NCI-H510A treated with DMSO at 0.1 percent for 48 hours (cell line): ENCODE results near the gene ANKRD40.
A peak's percentile ranks its signal among the peaks of the same experiment; 100 is the strongest.
"Not testable (repeated sequence)": the region's sequence is repeated elsewhere in the genome, so short reads cannot be mapped to it uniquely, and the experiment has no call there.

Experiments used
- DNase-seq: peaks from one replicate; lab custom pipeline; 2025; lab: John Stamatoyannopoulos, UW

Gene ANKRD40

DNA sequence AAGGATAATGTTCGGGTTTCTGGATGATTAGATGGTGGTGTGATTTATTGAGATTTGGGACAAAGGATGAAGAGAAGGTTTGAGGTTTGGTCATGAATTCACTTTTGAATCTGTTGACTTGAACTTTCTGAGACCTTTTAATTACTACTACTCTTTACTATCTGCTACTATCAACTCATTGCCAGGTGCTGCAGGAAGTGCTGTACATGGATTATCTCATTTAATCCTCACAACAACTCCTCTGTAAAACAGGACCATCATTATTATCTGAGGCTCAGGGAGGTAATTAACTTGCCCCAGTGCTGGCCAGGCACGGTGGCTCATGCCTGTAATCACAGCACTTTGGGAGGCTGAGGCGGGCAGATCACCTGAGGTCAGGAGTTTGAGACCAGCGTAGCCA, 2.9 kb upstream of the ANKRD40 start:
- no peak for DNase-seq

DNA sequence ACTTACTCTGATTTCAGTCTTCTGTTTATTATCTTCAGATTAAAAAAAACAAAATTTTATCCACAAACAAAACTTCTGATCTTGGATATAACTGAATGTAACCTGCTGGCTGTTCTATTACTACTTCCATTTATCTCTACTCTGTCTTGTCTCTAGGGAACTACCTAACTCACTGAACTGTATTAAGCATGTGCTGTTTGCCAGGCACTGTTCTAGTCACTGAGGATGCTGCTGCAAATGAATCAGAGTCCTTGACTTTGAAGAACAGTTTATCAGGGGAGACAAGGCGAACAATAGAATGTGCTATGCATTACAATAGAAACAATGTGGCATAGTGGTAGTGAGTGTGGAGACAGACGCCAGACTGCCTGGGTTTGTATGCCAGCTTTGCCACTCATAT, 2.3 kb upstream of the ANKRD40 start:
- no peak for DNase-seq

DNA sequence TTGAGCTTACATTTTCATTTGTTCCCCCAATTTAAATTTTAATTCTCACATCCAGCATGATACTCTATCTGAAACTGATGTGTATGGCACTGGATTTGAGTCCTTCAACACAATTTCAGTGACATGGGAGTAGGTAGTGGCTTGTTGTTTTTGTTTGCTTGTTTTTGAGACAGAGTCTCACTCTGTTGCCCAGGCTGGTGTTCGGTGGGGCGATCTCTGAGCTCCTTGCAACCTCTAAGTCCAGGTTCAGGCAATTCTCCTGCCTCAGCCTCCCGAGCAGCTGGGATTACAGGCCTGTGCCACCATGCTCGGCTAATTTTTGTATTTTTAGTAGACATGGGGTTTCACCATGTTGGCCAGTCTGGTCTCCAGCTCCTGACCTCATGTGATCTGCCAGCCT, 1.3 kb upstream of the ANKRD40 start:
- not testable (repeated sequence) for DNase-seq

DNA sequence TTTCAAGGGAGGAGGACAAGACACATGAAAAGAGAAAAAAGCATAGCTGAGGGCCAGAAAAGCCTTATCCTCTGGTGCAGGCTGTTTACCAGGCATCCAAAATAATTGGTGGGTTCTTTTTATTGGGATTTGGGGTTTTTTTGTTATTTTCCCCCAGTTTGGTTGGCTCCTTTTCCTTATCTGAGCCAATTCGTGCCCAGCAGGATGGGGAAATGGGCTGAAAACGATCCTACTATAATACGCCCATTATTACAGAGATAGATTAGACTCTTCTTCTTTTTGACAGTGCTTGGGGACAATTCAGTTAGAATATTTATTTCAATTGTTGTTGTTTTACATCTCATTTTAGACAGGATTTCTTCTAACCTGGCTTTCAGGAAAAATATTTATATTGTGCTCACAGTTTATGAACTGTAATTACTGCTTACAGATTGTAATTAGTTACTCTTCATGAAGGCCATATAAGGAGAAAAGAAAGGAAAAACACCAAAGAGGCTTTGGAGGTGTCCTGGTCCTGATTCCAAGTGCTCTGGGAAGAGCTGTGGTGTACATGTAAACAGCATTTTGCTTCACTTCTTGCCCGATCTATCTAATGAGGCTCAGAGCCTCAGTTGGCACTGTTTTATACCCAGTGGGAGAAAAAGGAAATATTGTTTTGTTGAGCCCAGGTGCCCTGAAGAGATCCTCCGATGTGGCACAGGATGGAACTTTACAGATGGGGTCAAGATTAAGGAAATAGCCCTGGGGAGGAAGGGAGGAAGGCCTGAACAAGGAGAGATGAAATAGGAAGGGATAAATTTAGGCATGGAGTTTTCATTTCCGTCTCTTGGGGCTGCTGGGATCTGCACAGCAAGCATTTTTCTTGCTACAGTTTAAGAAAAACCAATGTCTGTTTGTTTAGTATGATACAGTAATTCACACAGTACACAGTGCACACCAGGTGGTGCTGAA, 611 bp upstream of the ANKRD40 start:
- DNase-seq: peak; percentile 85

DNA sequence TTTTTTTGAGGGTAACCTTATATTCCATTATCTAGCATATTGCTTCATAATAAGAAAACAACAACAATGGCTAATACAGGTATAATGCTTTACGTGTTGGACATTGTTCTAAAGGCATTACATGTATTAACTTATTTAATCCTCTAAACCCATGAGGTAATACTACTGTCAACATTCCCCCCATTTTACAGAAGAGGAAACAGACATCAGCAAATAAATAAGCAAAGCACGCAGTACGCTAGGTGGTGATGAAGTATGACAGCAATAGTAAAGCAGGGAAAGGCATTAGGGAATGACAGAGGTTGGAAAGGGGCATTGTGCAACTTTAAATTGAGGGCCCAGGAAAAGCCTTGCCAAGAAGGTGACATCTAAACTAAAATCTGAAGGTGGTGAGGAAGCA, 4.6 kb downstream of the ANKRD40 start:
- no peak for DNase-seq

DNA sequence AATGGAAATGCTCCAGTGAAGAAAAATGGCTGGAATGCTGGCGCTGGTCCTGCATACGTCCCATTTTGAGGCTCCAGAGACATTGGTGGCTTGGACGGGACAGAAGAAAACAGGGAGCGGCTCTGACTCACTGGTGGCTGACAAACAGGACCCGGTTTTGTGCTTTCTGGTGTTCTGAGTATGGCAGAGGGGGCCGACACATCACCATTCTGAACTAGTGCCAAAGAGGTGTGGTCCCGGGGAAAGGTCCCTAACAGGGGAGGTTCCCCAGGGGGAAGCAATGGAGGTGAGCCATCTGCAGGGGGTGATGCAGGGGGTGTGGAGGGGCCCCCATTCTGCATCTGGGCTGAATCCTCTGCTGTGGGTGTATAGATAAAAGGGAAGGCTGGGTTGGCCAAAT, 8.3 kb downstream of the ANKRD40 start:
- no peak for DNase-seq

DNA sequence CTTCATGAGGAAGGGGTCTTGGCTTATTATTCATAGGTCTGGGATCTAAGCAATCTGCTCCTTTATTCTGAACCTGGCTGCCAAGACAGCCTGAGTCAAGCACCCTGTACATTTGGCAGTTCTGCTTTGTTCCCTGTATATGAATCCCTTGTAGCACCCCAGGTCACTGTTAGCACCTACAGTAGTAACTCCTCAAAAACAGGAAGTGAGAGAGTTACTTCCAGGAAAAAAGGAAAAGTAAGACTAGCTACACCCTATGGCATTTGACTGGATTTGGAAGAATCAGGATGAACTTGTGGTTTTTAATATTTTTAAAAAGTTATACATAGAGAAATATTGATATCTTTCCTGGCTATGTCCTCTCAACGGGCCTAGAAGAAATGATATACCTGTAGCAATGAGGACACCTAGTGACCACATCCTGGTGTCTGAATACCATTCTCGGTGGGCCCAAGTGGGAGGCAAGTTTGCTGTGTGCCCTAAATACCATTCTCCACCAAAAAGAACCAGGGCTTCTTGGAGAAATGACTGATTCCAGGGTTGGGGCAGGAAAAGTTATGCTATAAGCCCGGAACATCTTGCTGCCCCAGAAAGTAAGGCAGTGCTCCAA, 9.9 kb downstream of the ANKRD40 start:
- DNase-seq: no peak

DNA sequence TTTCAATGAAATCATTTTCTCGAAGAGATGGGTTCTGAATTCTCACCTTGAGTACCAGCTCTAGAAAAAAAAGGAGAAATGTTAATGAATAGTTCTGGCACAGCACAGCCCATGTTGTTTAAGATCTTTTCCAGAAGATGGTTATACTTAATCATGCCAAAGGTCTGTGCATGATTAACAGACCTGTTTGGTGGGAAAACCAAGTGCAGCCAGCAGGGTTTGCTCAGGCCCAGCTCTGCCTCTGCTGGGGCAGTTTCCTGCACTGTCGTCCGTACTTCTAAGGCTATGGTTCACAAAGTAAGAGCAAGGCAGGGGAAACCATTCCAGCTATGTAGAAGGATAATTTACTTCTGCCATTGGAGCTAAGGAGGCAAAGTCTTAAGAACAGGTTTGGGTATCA, 10.7 kb downstream of the ANKRD40 start:
- DNase-seq: no peak

DNA sequence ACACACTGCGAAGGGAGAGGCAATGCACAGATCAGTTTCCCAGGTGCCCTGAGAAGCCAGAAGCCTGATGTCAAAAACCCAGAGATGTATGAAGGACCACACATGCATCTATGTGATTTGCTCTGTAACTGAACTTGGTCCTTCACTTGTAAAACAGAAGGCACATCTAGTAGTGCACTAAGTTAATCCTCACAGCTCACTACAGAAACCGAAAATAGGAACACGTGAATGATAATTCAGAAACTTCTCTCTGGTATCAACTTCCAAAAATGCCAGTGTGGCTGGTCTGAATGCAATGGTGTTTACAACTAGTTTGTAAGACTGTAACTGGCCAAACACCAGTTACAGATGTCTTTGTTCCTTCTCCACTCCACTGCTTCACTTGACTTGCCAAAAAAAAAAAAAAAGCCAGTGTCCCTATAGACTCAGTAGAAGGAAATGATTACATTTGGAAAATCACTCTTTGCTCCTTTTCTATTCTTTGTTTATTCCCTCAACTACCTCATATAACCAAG, 11.3 kb downstream of the ANKRD40 start:
- DNase-seq: no peak

DNA sequence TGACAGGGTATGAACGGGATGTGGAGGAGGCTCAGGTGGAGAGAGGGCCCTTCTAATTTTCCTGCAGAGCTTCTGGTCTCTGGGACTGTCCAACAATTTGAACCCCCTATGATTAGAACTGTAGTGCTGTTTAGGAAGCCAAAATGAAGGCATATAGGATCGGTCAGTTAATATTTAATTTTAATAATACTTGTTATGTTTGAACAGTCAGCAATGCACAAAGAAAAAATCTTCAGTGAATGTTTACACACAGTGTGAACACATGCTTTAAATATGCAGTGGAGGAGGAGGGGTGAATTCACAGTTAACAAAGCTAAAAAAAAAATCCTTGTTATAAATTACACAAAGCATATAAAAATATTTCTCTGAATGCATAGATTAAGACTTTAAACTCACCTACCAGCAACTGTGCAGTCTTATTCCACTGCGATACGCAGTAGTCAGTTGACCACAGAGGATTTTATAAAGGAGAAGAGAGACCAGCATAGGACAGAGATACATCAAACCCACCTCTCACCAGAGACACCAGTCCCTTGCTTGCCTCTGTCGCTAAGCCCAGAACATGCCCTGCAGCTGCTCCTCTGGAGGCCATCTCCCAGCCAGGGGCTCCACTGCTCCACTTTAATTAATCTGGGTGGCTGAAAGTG, 14.6 kb downstream of the ANKRD40 start:
- DNase-seq: no peak

DNA sequence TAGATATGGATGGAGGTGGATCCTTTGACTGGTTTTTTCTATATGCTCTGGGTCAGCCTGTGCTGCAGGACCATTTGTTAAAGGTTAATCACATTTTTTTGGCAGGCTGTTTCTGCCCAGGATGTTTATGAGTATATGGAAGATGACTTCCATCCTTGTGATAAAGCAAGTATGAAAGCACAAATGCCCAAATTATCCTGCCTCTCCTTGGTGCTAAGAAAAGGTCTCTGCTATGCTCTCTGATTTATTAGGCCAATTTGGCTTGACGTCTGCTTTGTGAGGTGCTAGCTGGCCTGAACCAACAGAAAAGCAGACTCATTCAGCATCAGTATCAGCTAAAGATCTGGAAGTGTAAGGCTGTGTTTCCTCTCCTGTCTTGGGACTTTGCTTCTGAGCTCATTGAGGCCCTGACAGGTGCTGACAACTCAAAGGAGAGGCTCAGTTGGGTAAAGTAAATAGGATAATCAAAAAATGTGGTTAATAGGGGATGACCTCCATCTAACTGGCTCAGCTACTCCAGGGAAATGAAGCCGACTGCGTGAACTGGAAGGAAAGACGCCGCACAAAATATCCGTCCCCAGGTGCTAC, 15.2 kb downstream of the ANKRD40 start:
- DNase-seq: no peak

DNA sequence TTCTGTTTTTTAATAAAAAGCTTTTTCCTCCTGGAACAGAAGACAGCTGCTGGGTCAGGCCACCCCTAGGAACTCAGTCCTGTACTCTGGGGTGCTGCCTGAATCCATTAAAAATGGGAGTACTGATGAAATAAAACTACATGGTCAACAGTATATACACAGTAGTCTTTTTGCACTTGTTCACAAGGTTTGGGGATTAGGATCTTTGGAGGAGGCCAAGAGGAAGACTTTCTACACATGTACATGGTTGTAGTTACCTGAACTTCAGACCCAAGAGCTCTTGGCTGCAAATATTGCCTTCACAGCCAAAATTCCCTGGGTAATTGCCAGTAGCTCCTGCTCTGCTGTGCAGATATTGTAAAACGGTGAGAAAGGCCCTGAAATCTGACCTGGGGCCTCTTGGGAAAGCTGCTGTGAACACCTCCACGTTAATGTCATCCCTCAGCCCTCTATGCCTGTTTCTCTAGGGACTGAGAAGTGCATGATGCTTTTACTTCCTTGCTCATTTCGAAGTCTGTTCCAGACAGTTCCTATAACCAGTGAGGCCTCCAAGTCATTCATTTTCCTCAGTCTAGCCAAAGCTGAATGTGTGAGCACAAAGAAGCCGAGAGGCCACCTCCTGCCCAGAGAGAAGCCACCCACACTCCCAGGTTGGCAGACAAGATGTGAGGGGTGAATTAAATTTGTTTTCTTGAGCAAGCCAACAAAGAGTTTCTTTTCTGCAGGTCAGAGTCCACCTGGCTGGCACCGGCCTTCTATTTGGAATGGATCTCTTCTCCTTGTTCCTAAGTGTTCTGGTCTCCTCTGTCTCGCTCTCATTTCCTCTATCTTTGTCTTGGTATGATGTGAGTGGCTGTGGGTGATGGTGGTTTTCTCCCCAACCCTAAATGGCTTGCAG, 15.9 kb downstream of the ANKRD40 start:
- DNase-seq: no peak

DNA sequence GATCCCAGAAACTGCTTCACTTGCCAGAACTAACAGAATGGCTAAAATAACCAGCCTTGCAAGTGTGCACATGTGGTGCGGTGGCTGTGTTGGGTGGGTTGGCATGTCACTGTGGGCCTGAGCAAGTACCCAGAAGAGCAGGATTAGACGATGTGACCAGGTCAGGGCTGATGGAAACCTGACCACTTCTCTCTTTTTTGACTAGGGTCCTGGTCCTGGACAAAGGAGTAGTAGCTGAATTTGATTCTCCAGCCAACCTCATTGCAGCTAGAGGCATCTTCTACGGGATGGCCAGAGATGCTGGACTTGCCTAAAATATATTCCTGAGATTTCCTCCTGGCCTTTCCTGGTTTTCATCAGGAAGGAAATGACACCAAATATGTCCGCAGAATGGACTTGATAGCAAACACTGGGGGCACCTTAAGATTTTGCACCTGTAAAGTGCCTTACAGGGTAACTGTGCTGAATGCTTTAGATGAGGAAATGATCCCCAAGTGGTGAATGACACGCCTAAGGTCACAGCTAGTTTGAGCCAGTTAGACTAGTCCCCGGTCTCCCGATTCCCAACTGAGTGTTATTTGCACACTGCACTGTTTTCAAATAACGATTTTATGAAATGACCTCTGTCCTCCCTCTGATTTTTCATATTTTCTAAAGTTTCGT, 16.7 kb downstream of the ANKRD40 start:
- no peak for DNase-seq

DNA sequence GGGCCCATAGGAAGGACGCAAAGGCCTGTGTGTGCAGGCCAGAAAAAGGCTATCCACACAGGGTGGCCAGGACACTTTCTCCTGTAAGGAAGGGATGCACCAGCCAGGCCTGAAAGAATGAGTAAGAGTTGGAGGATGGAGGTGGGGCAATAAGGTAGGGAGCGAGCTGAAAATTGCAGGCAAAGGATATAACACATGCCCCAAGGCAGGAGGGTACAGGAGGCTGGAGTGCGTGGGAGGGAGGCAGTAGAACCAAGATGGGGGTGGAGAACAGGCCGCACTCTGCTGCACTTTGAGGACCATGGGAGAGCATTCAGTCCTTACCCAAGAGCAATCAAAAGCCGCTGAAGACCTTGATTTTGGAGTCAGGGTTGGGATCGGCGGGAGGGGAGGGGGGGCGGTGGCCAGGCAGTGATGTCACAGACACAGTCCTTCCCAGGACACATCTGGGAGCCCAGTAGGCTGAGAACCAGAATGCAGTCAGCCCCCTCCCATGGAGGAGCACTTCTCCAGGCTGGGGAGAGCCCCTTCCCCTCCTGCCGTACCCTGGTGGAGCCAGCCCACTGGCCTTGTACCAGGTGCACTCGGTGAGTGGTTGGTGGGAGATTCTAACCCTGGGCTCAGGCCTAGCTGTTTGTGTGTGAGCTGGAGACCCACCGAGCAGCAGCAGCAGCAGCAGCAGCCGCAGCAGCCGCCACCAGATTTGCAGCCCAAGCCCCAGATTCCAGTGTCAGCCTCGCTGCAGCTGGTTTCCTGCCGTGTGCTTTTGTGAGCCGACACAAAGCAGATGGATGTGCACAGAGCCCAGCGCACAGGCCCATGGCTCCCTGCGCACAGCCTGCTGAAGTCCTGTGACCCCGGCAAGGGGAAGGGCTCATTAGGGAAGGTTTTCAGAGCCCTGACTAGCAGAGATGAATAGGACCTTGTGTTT, 17.5 kb downstream of the ANKRD40 start:
- DNase-seq: no peak

DNA sequence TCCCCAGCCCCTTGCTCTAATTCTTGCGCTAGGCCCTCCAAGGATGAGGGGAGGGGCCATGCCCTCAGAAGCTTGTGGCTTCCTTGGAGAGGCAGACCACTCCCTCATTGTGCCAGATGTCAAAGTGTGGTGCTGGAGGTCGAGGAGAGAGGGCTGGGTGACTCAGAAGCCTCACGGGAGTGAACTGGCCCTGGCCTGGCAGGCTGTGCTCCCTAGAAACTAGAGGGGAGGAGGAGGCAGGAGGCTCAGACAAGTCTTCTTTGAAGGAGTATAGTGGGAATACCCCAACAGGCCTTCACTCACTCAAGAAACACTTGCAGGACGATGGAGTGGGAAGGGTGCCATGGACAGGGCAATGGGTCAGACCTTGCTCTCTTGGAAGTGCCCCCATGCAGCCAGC, 18.5 kb downstream of the ANKRD40 start:
- no peak for DNase-seq

DNA sequence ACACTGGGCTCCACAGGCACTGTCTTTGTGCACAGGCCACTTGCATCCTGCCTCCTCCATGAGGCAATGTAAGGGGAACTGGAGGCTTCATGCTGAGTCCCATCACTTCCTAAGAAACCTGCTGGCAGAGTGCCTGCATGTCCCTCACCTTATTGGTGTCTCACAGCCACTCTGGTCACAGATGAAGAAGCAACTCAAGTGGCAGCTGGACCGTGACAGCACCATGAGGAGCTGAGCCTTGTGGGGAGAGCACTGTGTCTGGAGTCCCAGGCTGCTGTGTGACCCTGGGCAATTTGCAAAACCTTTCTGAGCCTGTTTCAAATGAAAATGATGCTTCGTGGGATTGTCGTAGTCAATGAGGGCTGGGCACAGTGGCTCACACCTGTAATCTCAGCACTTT, 19.5 kb downstream of the ANKRD40 start:
- DNase-seq: no peak

DNA sequence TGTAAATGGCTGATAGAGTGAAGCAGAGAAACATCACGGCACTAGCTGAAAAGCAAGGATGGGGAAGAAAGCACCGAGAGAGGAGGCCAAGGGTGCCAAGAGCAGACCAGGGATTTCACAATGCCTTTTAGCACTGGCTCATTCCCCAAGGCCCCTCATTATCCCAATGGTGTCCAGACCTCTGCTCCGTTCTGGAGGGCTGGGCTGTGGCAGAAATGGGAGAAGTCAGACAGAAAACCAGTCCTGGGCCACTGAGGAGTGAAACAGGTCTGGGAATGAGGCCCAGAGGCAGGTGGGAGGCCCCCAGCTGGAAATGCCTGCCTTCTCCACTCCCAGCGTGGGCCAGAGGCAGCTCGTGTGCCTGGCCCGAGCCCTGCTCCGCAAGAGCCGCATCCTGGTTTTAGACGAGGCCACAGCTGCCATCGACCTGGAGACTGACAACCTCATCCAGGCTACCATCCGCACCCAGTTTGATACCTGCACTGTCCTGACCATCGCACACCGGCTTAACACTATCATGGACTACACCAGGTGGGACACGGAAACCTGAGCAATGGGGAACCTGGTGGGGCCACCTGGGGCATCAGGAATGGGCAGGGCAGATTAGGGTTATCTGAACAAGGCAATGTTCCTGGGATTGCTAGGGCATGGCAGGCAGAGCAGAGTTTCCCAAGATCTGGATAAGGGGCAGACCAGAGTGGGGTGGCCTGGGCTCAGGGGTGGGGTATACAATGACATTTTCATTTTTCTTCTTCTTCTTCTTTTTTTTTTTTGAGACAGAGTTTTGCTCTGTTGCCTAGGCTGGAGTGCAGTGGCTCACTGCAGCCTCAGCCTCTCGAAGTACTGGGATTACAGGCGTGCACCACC, 20.3 kb downstream of the ANKRD40 start:
- peak; percentile 53 for DNase-seq

DNA sequence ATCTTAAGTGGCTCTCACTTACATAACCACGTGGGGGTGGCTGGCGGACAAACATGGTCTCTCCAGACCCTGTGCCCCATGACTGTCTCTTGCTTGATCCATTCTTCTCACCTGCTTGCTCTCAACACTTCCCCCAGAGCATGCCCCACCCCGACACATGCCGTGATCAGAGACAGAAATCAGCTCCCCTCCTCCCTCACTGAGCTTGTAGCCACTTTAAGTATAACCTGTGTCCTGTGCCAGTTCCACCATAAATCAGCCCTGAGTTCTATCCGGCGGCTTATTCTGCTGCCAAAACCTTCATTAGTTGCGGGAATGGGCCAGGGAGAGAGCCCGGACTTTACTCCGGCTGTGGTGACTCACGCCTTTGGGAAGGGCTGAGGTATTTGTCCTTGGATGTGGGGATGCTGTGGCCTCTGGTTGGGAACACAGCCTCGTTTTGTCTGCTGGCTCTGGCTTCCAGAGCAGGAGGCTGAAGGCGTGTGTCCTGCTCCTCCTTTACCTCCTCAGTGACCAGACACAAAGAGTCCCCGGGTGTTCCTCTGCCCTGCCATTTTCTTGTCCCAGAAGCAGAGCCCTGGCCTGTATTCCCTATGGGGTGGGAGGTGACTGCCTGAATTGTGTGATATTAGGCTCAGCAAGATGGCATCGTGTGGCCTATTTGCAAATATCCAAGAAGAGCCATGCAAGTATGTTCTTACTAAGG, 21.1 kb downstream of the ANKRD40 start:
- peak; percentile 50 for DNase-seq
